Measurements from ENCODE around the gene YWHAQ. TPM values are rescaled to one million over a fixed set of nuclear protein-coding genes. Genes with fewer than 3 reads are reported as not detected.
A peak's percentile ranks its signal among the peaks of the same experiment; 100 is the strongest.
"Not testable (repeated sequence)": the region's sequence is repeated elsewhere in the genome, so short reads cannot be mapped to it uniquely, and the experiment has no call there.

Gene YWHAQ
- total RNA-seq, 1 experiment from 2014 or later, result 586 TPM

GRCh38 chr2:9594366-9595054 is 36.3 kb downstream of the YWHAQ start:
- DNase-seq (ENCODE audit: low read depth), result peak; percentile 75

GRCh38 chr2:9593925-9594324 is 36.9 kb downstream of the YWHAQ start:
- no peak for DNase-seq (ENCODE audit: low read depth)

GRCh38 chr2:9592699-9593098 is 38.1 kb downstream of the YWHAQ start:
- DNase-seq (ENCODE audit: low read depth), result no peak

GRCh38 chr2:9590641-9591040 is 40.2 kb downstream of the YWHAQ start:
- no peak for DNase-seq (ENCODE audit: low read depth)

- no peak for DNase-seq (ENCODE audit: low read depth)
Observed at GRCh38 chr2:9586465-9586864, 44.3 kb downstream of the YWHAQ start.

GRCh38 chr2:9585486-9585885 is 45.3 kb downstream of the YWHAQ start:
- DNase-seq (ENCODE audit: low read depth), result no peak

- DNase-seq (ENCODE audit: low read depth), result not testable (repeated sequence)
Observed at GRCh38 chr2:9584902-9585301, 45.9 kb downstream of the YWHAQ start.

- DNase-seq (ENCODE audit: low read depth), result no peak
Observed at GRCh38 chr2:9582624-9583023, 48.2 kb downstream of the YWHAQ start.

- DNase-seq (ENCODE audit: low read depth), result no peak
Observed at GRCh38 chr2:9578467-9579235, 52.1 kb downstream of the YWHAQ start.

- DNase-seq (ENCODE audit: low read depth), result no peak
Observed at GRCh38 chr2:9574331-9574730, 56.5 kb downstream of the YWHAQ start.

- DNase-seq (ENCODE audit: low read depth), result no peak
Observed at GRCh38 chr2:9573840-9574239, 57.0 kb downstream of the YWHAQ start.

- DNase-seq (ENCODE audit: low read depth), result no peak
Observed at GRCh38 chr2:9573013-9573720, 57.6 kb downstream of the YWHAQ start.

- DNase-seq (ENCODE audit: low read depth), result no peak
Observed at GRCh38 chr2:9570182-9571060, 60.4 kb downstream of the YWHAQ start.

- DNase-seq (ENCODE audit: low read depth), result peak; percentile 93
Observed at GRCh38 chr2:9565436-9566153, 65.2 kb downstream of the YWHAQ start.

- DNase-seq (ENCODE audit: low read depth), result no peak
Observed at GRCh38 chr2:9560628-9561027, 70.2 kb downstream of the YWHAQ start.

GRCh38 chr2:9558948-9559381 is 71.8 kb downstream of the YWHAQ start:
- peak; percentile 90 for DNase-seq (ENCODE audit: low read depth)

- no peak for DNase-seq (ENCODE audit: low read depth)
Observed at GRCh38 chr2:9556121-9556743, 74.6 kb downstream of the YWHAQ start.

- DNase-seq (ENCODE audit: low read depth), result peak; percentile 99
Observed at GRCh38 chr2:9555297-9556120, 75.3 kb downstream of the YWHAQ start, which contains the start of gene ADAM17. TSS of gene ADAM17 (minus strand) at chr2:9555830. CDS start at chr2:9555605, 225 bp downstream.

- peak; percentile 66 for DNase-seq (ENCODE audit: low read depth)
Observed at GRCh38 chr2:9554921-9555296, 75.9 kb downstream of the YWHAQ start.

Data from Daoy (cell line).